Skeletal muscle tissue (tissue), 4 donors: ENCODE measurements around the gene STAT5B. TPM values are rescaled to one million over a fixed set of nuclear protein-coding genes. Genes with fewer than 3 reads are reported as not detected.

ENCODE experiments used
- H3K27ac ChIP-seq: one replicate; pipeline ENCODE4 v1.7.0; 2013; ENCODE audit warnings: mild to moderate bottlenecking, low read depth, low read length, inconsistent platforms
- H3K27me3 ChIP-seq, 3 donors: one replicate each; pipeline ENCODE4 v1.7.0; 2013; ENCODE audit warnings: low read length in 3 of 3; ENCODE audit not compliant: control insufficient read depth in 3 of 3, insufficient read depth in 3 of 3
- H3K36me3 ChIP-seq, 3 donors: one replicate each; pipeline ENCODE4 v1.7.0; 2013; ENCODE audit warnings: low read length in 3 of 3; ENCODE audit not compliant: control insufficient read depth in 3 of 3, insufficient read depth in 3 of 3
- H3K4me1 ChIP-seq, 3 donors: one replicate each; pipeline ENCODE4 v1.7.0; 2013; ENCODE audit warnings: low read length in 3 of 3, mild to moderate bottlenecking in 3 of 3; ENCODE audit not compliant: control insufficient read depth in 3 of 3, insufficient read depth in 3 of 3
- H3K4me3 ChIP-seq, 3 donors: one replicate each; pipeline ENCODE4 v1.7.0; 2013; ENCODE audit warnings: low read length in 3 of 3
- H3K9ac ChIP-seq, 3 donors: one replicate each; pipeline ENCODE4 v1.7.0; 2013; ENCODE audit warnings: low read length in 3 of 3, mild to moderate bottlenecking in 3 of 3, moderate library complexity in 2 of 3, low read depth in 1 of 3
- H3K9me3 ChIP-seq, 3 donors: one replicate each; pipeline ENCODE4 v1.7.0; 2013; ENCODE audit warnings: low read length in 3 of 3; ENCODE audit not compliant: control insufficient read depth in 3 of 3
- total RNA-seq: library from RNA; depleted of rRNA; stranded (reverse); fragments of >200 nt; gene quantifications from one replicate; pipeline ENCODE4 v1.2.3, GENCODE V29; 2014
- donor health status: Osteomylitis.

Gene STAT5B
- total RNA-seq, 1 donor from 2014 or later = 31.3 TPM

DNA sequence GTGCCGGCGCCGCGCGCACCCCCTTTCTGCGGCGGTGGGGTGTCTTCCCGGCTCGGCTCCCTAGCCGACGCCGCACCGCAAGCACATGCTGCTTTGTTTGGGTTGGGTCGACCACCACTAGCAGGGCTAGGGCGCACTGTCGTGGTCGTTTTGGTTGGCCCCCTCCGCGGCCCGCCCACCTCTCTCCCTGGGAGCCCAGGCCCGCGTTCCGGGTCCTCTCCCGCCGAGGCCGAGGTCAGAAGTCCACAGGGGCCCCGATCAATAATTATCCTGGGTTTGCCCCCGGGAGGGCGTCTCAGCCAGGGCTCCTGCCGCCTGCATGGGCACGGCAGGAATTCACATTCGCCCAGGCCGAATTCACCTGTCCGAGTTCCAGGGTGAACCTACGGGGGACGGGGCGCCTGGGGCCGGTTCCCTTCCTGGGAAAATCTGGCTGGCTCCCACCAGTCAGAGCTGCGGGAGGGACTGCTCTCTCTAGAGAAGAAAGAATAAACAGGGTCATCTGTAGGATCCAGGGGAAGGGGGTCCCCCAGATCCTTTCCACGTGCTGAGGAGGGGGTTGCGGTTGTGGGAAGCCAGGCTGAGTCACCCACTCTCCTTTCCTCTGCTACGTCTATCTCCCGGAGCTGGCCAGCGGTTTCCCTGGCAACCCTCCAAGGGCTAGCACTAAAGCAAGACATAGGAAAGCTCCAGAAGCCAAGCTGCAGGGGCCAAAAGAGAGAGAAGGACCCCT is 584 bp upstream of the STAT5B start:
- peak overlapping the region; percentile 70 to 84 (median 81) for H3K4me3 ChIP-seq
- H3K27me3 ChIP-seq = no peaks in the 10 kb centered on the region
- peaks cover 14 to 25% (median 19%) of the 10 kb centered on the region in 3 donors for H3K4me1 ChIP-seq
- H3K36me3 ChIP-seq = no peaks in the 10 kb centered on the region
- no peaks in the 10 kb centered on the region for H3K9me3 ChIP-seq
- peak overlapping the region; percentile 87 for H3K27ac ChIP-seq
- peak overlapping the region; percentile 89 to 97 (median 92) for H3K9ac ChIP-seq

GRCh38 chr17:42275527-42276358 is 448 bp downstream of the STAT5B start:
- Histone ChIP-seq H3K27me3 (no peaks in the 10 kb centered on the region), H3K9me3 (no peaks in the 10 kb centered on the region), H3K36me3 (no peaks in the 10 kb centered on the region), H3K4me1 (peaks cover 14 to 27% (median 19%) of the 10 kb centered on the region in 3 donors), H3K27ac (peak overlapping the region; percentile 62), H3K4me3 (peak overlapping the region; percentile 80 to 85 (median 84)), H3K9ac (peak overlapping the region; percentile 86 to 97 (median 91))

GRCh38 chr17:42274812-42275526 is 1.2 kb downstream of the STAT5B start:
- H3K36me3 ChIP-seq = no peaks in the 10 kb centered on the region
- no peaks in the 10 kb centered on the region for H3K9me3 ChIP-seq
- H3K4me1 ChIP-seq = peaks cover 16 to 30% (median 19%) of the 10 kb centered on the region in 3 donors
- peak overlapping the region; percentile 86 to 97 (median 91) for H3K9ac ChIP-seq
- H3K27ac ChIP-seq = peak overlapping the region; percentile 62
- H3K4me3 ChIP-seq = peak overlapping the region; percentile 80 to 85 (median 84)
- no peaks in the 10 kb centered on the region for H3K27me3 ChIP-seq

GRCh38 chr17:42274253-42274542 is 2.0 kb downstream of the STAT5B start:
- Histone ChIP-seq H3K9me3 (no peaks in the 10 kb centered on the region), H3K4me3 (no peak overlapping the region), H3K36me3 (no peaks in the 10 kb centered on the region), H3K4me1 (peaks cover 16 to 30% (median 19%) of the 10 kb centered on the region in 3 donors), H3K27me3 (no peaks in the 10 kb centered on the region), H3K27ac (no peak overlapping the region), H3K9ac (no peak overlapping the region)

DNA sequence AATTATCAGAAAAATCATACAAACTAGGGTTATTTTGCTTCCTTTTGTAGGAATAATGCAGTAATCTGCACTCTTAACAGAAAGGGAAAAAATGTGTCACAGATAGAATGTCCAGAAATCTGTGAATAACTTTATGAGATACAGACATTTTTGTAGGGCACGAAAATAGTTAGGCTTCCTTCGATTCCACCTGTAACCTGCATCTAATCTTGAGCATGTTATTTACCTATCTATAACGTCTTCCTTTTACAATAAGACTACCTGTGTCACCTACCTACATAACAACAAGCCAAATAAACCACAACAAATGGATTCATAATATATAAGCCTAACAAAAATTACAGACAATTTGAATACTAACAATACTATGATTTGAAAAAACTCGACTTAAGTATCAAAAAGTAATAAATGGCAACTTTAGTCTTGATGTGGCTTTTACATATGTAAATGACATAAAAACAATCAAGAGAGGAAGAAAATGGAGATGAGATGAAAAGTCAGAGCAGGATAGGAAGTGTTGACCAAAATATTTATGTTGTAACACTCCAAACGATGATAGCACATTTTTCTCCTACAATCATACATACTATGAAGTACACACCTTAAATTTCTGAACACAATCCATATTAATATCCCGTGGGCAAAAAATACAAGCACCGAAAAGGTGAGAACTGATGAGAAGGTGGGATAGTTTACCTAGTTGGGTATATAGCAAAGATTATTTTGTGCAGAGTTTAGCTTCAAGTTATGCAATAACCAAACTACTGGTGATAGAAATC is 2.5 kb downstream of the STAT5B start:
- Histone ChIP-seq H3K9ac (no peak overlapping the region), H3K9me3 (no peaks in the 10 kb centered on the region)

DNA sequence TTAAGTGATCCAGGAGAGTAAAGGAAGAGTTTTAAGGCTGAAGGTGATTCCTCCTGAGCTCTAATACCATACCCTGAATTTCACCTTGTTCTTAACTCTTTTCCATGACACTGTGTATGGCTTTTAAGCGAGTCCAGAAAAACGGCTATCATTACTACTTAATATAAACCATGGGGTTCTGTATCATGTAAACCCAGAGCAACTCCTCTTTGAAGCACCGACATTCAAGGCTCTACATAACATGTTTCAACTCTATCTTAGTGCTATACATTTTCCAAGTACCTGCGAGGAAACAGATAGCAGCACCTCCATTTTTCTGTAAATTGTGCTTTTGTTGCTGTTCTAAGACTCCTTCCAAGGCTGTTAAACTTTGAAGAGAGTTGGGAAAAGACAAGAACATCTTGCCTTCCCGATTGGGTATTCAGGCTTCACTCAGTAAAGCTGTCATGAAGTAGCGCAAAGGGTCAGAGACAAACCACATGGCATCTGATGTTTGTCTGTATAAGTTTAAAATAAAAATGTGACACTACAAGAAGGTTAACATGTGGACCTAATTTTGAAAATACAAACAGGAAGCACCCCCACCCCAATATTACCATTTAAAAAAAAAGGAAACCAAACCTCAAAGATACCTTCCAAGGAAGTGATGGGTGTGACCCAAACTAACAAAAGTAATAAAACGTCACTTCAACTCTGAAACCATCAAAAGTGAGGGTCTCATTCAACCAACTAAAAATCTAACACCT is 3.9 kb downstream of the STAT5B start:
- Histone ChIP-seq H3K36me3 (no peaks in the 10 kb centered on the region), H3K4me1 (peaks cover 14 to 29% (median 17%) of the 10 kb centered on the region in 3 donors), H3K9me3 (no peaks in the 10 kb centered on the region), H3K9ac (no peak overlapping the region), H3K27me3 (no peaks in the 10 kb centered on the region), H3K4me3 (no peak overlapping the region), H3K27ac (no peak overlapping the region)

More for the DNA sequence above, 2.5 kb downstream of the STAT5B start:
- H3K4me3 ChIP-seq = no peak overlapping the region
- no peaks in the 10 kb centered on the region for H3K36me3 ChIP-seq
- H3K27ac ChIP-seq = no peak overlapping the region
- H3K27me3 ChIP-seq = no peaks in the 10 kb centered on the region
- peaks cover 16 to 30% (median 19%) of the 10 kb centered on the region in 3 donors for H3K4me1 ChIP-seq

GRCh38 chr17:42271779-42272035 is 4.5 kb downstream of the STAT5B start:
- Histone ChIP-seq H3K9ac (no peak overlapping the region), H3K27me3 (no peaks in the 10 kb centered on the region), H3K4me3 (no peak overlapping the region), H3K27ac (no peak overlapping the region), H3K9me3 (no peaks in the 10 kb centered on the region), H3K4me1 (peaks cover 15 to 23% (median 15%) of the 10 kb centered on the region in 3 donors), H3K36me3 (no peaks in the 10 kb centered on the region)

DNA sequence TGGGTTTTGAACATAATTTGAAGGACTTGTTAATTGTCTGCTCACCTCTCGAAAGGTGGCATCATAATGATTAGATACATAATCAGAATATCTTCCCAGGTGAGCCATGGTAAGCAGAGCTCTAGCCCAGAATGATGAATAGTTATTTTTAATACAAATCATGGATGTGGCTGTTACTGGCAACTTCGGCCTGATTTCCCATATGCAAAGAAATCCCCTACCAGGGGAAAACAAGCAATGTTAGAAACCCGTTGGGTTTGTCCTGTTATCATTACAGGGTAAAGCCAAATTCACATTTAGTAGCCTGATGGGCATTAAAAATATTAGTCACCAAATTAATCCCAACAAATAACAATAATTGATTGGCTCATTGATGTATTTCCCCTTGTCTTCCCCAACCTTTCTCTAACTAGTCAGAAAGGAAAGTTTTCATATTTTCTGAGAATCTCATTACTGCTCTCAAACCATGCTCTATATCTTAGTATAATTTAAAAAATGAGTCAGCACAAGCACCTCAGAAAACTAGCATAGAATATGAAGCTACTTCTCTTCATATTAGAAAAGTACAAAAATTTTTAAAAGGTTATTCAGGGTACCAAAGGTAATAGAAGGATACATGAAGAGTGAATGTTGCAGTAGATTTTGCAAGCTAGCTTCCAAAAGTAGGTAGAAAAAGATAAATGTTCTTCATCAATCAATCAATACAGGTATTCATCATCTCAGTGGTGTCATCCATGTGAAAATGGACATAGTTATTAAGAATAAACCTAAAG is 5.0 kb downstream of the STAT5B start:
- no peaks in the 10 kb centered on the region for H3K27me3 ChIP-seq
- no peak overlapping the region for H3K4me3 ChIP-seq
- H3K36me3 ChIP-seq = no peaks in the 10 kb centered on the region
- H3K9me3 ChIP-seq = no peaks in the 10 kb centered on the region
- no peak overlapping the region for H3K27ac ChIP-seq
- H3K4me1 ChIP-seq = peaks cover 15 to 23% (median 17%) of the 10 kb centered on the region in 3 donors
- H3K9ac ChIP-seq = no peak overlapping the region
